Activated CD8-positive, alpha-beta memory T cell treated with anti-CD3 and anti-CD28 coated beads, Interleukin-2, amount 50 U/mL, for 4 hours (primary cell): Measurements from ENCODE around the gene CACNA1B.
"Not testable (repeated sequence)": the region's sequence is repeated elsewhere in the genome, so short reads cannot be mapped to it uniquely, and the experiment has no call there.

Experiments
- DNase-seq: peaks from one replicate; pipeline ENCODE4 v3.0.0-alpha.2; 2020

CACNA1B gene

DNA sequence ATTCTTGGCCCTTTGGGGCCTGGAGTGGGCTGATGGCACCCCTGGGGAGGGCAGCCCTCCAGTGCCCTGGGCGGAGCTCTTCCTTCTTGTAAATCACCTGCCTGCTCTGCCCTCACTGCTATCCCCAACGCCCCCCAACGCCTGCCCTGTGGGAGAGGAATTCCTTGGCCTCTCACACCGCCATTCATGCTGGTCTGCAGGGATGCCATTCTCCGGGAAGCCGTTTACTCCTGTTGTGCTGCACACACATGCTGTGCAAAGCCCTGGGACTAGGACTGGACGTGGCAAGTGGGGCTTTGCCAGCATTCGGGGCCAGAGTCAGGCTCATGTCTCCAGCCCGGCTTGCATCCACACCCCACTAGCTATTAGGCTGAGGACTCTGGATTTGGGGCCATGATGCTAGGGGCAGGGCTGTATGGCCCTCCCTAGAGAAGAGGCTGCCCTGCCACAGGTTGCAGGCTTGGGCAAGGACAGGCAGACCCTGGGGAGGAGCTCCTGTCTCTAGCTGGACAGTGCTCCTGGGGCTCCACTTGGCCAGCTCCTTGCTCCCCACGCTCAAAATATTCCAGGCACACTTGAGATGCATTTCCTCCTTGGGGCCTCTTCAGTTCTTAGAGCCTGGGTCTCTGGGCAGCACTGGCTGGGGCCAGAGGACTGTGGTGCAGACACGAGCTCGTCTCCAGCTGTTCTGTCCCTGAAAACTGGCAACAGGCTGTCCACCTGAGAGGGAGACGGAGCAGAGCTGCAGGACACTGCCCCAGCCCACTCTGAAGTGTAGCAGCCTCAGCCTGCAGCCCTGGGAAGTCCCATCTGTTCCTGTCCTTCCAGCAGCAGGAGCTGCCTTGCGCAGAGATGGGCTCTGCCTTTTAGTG, 226.9 kb downstream of the CACNA1B start:
- DNase-seq = no peak

DNA sequence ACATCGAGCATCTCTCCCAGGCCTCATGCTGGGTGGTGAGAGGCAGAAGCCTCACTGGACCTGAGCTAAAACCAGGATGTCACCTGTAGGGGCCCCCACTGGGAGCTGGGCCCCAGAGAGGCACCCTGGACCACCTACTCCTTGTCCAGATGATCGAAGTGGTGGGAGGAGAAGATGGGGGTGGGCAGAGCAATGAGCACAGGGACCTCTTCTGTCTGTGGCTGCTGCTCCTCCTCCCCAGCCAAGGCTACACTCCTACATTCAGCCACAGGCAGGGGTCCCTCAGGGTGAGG, 227.5 kb downstream of the CACNA1B start:
- no peak for DNase-seq

DNA sequence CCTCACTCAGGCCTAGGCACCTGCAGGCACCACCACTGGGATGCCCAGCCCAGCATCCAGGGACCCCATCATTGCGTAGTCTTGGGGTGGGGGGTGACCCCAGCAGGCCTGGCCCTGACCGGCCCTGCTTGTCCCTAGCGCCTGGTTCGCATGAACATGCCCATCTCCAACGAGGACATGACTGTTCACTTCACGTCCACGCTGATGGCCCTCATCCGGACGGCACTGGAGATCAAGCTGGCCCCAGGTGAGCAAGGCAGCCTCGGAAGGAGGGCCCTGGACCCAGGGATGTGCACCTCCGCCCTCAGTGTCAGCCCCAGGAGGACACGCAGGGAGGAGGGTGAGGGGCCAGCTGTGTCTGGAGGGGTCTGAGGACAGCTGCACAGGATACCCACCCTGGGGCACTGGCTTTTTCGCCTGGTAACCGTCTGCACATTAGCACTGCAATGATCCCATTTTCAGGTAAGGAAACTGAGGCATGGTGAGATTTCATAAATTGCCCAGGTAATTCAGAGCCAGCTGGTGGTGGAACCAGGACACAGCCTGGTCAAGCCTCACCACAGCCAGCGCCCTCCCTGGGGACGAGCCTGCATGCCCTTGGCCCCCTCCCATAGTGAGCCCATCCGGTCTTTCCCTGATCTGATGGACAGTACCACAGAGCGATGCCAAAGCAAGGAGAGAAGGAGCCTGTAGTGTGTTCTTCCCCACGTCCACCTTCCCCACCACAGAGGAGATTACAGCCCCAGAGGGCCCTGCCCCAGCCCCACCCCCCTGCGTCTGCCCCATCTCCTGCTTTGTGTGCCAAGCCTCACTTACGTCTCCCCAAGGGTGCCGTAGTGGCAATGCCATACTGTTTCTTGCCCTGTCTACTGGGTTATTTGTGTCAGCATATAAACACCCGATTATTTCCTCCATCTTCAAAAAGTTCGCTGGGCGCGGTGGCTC, 228.3 kb downstream of the CACNA1B start:
- DNase-seq = no peak

DNA sequence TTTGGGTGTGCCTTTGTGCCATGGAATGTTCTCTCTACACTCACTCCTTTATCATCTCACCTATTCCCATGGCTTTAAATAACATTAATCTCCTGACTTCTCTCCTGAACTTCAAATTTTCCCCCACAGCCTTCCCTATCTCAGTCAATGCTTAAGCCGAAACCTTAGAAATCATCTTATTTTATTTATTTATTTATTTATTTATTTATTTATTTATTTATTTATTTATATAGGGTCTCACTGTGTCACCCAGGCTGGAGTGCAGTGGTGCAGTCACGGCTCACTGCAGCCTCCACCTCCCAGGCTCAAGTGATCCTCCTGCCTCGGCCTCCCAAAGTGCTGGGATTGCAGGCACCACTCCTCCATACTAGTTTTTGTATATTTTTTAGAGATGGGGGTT, 229.5 kb downstream of the CACNA1B start:
- not testable (repeated sequence) for DNase-seq

DNA sequence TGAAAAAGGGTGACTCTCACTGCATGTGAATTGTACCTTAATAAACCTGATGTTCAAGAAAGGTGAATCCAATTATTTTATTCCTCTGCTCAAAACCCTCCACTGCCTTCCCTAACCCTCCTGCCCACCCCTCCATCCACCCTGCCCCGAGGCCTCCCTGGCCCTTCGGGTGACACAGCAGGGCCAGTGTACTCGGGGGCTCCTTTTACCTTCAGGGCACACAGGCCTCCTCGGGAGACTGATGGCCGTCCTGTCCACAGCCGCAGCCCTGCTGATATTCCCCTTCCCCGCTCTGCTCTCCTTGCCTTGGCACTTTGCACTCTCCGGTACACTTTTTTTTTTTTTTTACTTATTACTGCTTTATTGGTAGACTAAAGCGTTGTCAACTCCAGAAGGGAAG, 234.0 kb downstream of the CACNA1B start:
- DNase-seq = no peak

DNA sequence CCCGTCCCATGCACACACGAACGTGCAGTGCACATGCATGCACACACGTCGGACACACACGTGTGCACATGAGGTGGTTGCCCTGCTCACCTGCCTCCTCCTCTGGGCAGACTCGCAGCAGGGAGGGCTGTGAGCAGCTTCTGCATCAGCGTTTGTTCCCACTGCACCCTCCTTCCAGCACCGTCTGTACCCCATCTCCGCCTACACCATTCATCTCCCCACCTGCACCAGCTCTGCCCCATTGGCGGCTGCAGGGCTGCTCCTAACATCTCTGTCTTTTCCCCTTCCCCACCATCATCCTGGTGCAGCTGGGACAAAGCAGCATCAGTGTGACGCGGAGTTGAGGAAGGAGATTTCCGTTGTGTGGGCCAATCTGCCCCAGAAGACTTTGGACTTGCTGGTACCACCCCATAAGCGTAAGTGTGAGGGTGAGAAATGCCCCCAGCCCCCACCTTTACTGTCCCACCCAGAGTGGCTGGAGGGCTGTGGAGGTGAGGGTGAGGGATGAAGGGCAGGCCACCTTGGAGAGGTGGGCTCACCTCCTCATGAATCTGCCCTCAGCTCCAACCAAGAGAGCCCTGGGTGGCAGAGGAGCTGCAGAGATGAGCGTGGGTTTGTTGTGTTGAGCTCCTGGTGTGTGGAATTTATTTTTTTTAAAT, 234.6 kb downstream of the CACNA1B start:
- no peak for DNase-seq

DNA sequence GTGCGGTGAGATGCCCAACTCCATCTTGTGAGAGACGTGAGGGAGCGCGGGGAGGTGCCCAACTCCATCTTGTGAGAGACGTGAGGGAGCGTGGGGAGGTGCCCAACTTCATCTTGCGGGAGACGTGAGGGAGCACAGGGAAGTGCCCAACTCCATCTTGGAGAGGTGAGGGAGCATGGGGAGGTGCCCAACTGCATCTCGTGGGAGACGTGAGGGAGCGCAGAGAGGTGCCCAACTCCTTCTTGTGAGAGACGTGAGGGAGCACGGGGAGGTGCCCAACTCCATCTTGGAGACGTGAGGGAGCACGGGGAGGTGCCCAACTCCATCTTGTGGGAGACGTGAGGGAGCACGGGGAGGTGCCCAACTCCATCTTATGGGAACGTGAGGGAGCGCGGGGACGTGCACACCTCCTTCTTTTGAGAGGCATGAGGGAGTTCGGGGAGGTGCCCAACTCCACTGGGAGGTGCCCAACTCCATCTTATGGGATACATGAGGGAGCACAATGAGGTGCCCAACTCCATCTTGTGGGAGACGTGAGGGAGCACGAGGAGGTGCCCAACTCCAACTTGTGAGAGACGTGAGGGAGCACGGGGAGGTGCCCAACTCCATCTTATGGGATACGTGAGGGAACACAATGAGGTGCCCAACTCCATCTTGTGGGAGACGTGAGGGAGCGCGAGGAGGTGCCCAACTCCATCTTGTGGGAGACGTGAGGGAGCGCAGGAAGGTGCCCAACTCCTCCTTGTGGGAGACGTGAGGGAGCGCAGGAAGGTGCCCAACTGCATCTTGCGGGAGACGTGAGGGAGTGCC, 235.4 kb downstream of the CACNA1B start:
- DNase-seq = no peak

DNA sequence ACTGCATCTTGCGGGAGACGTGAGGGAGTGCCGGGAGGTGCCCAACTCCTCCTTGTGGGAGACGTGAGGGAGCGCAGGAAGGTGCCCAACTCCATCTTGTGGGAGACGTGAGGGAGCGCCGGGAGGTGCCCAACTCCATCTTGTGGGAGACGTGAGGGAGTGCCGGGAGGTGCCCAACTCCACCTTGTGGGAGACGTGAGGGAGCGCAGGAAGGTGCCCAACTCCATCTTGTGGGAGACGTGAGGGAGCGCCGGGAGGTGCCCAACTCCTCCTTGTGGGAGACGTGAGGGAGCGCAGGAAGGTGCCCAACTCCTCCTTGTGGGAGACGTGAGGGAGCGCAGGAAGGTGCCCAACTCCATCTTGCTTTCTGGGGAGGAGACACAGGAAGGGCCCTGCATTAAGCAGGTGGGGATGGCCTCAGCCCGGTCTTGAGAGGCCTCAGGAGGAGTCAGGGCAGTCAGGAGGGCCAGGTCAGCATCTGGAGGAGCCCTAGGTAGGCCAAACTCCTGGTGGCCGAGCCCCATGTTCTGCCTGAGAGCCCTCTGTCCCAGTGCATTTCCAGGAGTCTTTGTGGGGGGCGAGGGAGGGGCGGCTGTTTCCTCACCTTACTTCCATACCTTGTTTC, 236.2 kb downstream of the CACNA1B start:
- DNase-seq = not testable (repeated sequence)

DNA sequence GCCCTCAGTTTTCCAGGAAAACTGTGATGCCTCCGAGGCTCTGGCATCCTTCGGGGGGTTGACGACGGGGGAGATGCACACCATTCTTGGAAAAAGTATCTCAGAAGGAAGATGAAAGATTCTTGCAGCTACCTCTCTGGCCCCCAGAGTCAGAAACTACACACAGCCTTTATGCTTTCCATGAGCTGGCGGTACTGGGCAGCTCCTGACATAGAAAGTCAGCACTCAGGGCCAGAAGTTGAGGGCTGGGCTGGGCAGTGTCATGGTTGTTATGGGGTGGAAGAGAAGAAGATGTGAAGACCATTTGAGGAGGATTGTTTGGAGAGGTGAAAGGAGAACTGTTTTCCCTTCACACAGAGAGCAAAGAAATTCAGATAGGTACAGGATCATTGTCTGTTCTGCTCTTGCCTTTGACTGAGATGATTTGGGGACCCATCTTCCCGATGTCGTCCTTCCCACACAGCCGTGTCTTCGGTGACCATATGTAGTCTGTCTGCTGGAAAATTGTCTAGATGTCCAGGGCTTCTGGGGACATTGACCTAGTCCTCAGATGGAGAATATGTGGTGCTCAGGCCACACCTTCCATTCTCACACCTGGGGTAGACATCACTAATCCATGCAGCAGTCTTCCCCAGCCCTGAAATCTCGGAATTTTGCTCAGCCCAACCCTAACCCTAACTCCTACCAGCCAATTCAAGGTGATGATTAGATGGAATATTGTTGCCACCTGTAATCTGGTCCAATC, 237.1 kb downstream of the CACNA1B start:
- no peak for DNase-seq

DNA sequence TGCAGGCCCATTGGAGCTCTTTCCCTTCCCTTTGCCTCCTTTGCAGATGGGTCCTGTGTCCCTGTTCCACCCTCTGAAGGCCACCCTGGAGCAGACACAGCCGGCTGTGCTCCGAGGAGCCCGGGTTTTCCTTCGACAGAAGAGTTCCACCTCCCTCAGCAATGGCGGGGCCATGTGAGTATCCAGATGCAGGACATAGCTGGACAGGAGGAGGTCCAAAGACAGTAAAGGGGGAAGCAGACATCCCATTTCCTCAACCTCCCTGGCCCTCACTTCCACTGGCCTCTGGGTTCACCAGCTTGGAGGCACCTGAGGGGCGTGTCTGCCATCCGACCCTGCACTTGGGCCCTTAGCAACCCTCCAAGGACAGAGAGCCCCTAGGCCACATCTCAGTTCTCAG, 237.9 kb downstream of the CACNA1B start:
- no peak for DNase-seq

DNA sequence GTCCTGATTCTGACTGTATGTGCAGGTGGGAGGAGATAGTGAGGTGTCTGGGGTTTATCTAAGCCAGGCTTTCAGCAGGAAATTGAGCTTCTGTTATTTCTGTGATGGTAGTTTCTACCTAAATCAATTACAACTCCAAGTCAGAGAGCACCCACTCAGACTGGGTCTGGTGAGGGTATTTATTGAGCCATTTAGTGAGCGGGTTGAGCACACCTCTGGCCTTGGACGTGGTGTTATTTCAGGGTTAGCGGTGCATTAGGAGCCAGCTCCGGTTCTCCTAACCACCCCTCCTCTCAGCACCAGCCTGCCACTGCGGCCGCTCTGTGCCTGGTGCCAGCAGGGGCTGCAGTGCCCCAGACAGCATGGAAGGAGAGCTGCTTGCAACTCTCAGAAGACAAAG, 238.9 kb downstream of the CACNA1B start:
- DNase-seq = no peak

DNA sequence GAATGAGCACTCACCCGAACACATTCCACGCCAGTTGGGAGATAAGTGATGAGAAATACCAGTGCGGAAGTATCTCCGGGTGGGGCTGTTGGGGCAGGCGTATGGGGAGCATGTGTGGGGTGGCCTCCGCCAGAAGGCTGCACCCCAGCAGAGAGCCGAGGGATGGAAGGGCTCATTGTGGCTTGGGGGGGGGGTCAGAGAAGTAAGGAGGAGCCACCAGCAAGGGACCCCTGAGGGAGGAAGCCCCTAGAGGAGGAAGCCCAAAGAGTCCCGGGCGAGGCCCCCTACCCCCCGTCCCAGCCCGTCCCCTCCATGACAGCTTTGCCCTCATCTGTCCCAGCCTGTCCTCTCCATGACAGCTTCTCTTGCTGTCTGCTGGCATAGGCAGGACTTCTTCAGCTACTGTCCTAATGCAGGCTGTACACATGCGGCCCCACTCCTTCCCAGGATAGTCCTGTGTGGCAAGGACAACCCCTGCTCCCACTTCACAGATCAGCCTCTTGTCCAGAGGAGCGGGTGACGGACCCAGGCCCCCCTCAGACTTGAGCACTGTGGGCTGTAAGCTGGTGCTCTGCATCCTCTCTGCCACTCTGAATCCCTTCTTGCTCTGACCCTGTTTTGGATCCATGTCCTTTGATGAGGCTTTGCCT, 239.6 kb downstream of the CACNA1B start:
- no peak for DNase-seq

DNA sequence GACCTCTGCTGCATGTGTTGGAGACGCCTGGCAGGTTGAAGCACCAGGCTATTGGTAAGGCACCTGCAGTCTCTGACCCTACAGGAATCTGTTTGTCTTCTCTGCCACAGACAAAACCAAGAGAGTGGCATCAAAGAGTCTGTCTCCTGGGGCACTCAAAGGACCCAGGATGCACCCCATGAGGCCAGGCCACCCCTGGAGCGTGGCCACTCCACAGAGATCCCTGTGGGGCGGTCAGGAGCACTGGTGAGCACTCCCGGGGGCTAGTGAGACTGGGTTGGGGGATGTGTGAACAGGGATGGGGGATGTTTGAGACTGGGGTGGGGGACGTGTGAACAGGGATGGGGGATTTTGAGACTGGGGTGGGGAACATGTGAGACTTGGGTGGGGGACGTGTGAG, 240.3 kb downstream of the CACNA1B start:
- no peak for DNase-seq

DNA sequence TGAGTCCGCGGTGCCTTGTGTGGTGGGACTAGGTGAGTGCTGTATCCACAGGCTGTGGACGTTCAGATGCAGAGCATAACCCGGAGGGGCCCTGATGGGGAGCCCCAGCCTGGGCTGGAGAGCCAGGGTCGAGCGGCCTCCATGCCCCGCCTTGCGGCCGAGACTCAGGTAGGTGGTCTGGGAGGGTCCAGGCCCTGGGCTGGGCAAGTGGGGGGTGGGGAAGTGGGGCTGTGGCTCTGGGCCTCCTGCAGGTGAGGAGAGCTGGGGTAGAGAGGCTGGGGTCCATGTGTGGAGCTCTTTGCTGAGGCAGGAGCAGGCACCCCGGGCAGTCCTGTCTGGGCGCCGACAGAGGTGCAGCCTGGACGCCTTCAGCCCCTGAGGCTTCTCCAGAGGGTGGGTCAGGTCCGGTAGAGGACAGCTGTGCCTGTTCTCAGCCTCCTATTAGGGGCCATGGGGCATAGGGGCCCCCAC, 241.1 kb downstream of the CACNA1B start:
- no peak for DNase-seq

DNA sequence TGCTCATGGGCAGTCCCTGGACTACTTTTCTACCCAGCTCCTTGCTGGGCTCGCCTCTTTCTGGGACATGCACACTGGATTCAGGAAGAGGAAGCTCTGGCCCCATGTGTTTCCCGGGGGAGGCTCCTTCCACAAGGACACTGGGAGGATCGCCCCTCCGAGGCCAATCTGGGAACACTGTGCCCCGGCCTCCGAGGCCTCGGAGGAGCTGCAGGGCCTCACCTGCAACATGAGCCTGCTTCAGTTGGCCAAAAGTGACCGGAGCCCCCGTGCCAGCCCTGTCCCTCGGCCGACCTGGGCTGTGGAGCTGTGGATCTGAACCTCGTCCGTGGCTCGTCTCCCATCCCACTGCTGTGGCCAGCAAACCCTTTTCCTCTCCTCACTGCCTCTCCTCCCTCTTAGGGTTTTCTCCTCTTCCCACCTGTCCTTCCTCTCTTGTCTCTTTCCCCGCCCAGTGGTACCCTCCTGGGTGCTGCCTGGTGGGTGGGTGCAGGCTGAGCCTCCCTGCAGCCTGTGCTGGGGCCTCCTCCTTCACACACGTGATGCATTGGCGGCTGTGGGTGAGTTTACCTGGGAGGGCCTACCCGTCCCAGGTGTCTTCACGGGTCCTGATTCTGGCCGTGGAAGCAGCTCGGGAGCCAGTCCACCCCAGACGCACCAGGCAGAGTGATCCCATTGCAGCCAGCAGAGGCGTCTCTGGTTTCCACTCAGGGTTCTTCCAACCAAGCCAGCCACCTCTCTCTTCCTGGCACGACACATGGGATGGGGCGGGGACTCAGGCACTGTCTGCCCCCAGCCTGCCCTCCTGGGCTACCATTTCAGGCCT, 241.8 kb downstream of the CACNA1B start:
- no peak for DNase-seq

DNA sequence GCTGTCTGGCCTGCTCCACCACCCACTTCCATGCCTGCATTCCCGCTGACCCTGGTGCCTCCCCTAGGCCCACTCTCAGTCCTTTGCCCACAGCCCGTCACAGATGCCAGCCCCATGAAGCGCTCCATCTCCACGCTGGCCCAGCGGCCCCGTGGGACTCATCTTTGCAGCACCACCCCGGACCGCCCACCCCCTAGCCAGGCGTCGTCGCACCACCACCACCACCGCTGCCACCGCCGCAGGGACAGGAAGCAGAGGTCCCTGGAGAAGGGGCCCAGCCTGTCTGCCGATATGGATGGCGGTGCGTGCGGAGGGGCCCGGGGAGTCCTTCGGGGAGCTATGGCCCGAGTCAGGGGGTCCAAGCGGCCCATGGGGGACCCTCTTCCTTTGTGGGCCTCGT, 242.5 kb downstream of the CACNA1B start:
- no peak for DNase-seq

DNA sequence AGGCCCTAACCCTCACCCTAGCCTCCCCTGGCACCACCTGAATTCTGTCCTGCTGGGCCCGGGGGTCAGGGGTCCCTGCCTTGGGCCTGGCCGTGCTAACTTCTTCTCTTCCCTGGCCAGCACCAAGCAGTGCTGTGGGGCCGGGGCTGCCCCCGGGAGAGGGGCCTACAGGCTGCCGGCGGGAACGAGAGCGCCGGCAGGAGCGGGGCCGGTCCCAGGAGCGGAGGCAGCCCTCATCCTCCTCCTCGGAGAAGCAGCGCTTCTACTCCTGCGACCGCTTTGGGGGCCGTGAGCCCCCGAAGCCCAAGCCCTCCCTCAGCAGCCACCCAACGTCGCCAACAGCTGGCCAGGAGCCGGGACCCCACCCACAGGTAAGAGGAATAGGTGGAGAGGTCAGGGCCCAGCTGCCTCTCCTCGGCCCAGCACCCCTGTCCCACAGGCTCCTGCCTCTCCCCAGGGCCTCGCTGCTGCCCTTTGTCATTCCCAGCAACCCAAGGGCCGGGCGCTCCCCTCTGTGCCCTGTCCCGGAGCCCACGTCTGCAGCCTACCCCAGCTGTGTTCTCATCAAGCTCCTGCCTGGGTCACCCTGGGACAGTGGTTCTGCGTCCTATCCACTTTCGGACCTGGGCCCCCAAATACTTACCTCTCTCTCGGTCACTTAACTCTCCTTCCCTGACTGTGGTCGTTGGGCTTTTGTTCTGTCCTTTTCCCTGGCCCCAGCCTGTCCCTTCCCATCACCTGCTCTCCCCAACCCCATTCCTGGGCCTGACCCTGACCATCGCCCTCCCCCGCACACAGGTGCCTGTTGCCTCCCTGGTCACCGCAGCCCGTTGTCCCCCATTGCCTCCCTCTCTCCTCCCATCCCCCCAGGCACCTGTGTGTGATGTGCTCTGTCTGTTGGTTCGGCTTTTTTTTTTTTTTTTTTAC, 243.2 kb downstream of the CACNA1B start:
- DNase-seq = no peak

DNA sequence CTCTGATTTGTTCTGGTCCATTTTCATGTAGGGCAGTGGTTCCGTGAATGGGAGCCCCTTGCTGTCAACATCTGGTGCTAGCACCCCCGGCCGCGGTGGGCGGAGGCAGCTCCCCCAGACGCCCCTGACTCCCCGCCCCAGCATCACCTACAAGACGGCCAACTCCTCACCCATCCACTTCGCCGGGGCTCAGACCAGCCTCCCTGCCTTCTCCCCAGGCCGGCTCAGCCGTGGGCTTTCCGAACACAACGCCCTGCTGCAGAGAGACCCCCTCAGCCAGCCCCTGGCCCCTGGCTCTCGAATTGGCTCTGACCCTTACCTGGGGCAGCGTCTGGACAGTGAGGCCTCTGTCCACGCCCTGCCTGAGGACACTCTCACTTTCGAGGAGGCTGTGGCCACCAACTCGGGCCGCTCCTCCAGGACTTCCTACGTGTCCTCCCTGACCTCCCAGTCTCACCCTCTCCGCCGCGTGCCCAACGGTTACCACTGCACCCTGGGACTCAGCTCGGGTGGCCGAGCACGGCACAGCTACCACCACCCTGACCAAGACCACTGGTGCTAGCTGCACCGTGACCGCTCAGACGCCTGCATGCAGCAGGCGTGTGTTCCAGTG, 244.0 kb downstream of the CACNA1B start:
- DNase-seq = no peak
